GM12874 (cell line): ENCODE data around the gene KITLG.

ENCODE experiments used
- CTCF ChIP-seq: IDR thresholded peaks from 2 replicates; pipeline ENCODE4 v1.5.1; 2011; ENCODE audit warnings: low read depth, mild to moderate bottlenecking, control low read depth, low read length, moderate library complexity; ENCODE audit not compliant: insufficient read depth

The KITLG gene

DNA sequence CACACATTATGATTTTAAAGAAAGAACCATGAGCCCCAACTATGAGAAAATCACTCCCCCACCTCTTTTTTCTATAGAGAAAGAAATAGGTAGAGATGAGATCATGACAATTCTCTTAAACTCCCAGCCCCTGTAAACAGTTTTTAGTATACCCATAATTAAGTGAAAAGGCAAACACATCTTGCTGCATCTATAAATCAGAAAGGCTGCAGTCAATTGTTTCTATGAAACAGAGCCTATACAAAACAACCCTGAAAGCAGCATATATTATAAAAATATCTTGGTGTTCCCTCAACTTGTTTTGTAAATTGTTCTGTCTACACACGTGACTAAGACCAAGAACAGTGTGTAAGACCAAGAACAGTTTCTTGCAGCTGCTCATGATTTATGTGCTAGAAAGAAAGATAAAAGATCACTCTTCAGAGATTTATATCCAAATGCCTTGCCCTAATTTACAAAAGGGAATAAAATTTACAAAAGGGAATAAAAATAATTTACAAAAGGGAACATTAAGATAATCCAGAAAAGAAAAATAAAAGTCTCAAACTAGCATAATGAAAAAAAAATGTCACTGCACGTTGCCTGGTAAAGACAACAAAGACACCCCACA lies 4.8 kb downstream of the KITLG start:
- TF ChIP-seq CTCF = no peak

DNA sequence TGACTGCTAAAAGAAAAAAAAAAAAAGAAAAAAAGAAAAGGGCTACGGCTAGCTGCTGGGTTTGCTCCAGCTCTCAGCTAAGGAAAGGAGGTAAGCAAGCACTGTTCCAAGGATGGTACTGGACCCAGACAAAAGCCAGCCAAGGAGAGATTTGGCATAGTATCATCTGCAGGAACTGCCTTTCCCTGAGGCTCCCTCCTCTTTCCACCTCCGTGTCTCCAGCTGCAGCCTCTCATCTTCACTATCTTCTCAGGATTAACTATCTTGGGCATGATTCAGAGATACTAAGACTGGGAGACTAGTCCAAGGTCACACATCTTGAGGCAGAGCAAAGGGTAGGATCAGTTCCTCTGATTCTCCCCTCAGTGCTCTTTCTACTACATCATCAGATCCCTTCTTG lies 6.0 kb downstream of the KITLG start:
- TF ChIP-seq CTCF = no peak

DNA sequence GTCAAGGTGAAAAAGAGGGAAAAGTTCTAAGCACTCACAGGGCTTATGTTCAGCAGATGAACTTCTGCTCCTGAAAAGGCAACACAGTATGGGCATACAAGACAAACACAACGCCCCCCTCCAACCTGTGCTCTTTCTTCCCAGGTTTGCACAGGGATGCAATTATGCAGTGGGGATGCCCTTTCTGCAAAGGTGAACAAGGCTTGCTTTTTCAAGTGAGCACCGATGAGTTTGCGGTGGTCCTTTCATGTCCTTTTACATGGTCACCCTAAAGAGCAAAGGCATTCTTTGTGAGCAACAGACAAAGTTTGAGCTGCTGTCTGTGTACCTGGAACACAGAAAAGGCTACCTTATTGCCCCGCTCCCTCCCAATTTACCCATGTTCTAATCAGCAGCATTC lies 6.7 kb downstream of the KITLG start:
- no peak for TF ChIP-seq CTCF

- no peak for TF ChIP-seq CTCF
Observed at GRCh38 chr12:88572781-88573549, 7.3 kb downstream of the KITLG start.

- no peak for TF ChIP-seq CTCF
Observed at GRCh38 chr12:88571543-88571942, 8.7 kb downstream of the KITLG start.

- TF ChIP-seq CTCF = no peak
Observed at GRCh38 chr12:88570103-88570502, 10.2 kb downstream of the KITLG start.

GRCh38 chr12:88566430-88566829 lies 13.8 kb downstream of the KITLG start:
- TF ChIP-seq CTCF = no peak
